ENCODE data around the gene PDZD7. TPM values are rescaled to one million over a fixed set of nuclear protein-coding genes. Genes with fewer than 3 reads are reported as not detected.
A peak's percentile ranks its signal among the peaks of the same experiment; 100 is the strongest.

Gene PDZD7
- total RNA-seq, 2 experiments from 2014 or later: 1.7 to 3.1 TPM

DNA sequence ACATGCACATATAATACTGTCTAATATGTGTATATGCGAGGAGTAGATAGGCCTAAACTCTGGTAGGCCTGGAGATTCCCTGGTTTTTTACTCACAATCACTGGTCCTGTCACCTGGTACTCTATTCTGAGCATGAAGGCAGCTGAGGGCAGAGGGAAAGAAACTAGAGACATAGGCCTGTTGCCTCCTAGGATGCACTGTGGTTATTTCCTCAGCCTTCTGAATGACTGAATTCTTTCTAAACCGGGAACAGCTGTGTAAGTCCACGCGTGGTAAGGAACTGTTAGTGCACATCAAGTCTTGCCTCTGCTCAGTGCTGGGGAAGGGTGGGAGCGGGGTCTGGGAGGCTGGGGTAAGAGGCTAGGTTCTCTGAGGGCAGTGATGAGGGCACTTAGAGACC, 38.5 kb upstream of the PDZD7 start:
- H3K27me3 Mint-ChIP-seq: peaks cover 71% of the 10 kb centered on the region
- no peak overlapping the region for H3K27ac Mint-ChIP-seq
- Histone ChIP-seq H3K27me3 (ENCODE audit: control insufficient read depth in 1 of 2, insufficient read depth in 2 of 2, low read length in 2 of 2) (peaks cover 44 to 56% of the 10 kb centered on the region in 2 experiments), H3K4me1 (ENCODE audit: insufficient read depth, low read length) (peaks cover 21% of the 10 kb centered on the region), H3K4me3 (ENCODE audit: low read length) (no peak overlapping the region), H3K27ac (ENCODE audit: low read depth in 1 of 2, low read length in 2 of 2) (no peak overlapping the region), H3K9me3 (ENCODE audit: control insufficient read depth in 1 of 2, insufficient read depth in 1 of 2, low read length in 2 of 2) (peaks cover 0 to 13% of the 10 kb centered on the region in 2 experiments), H3K36me3 (ENCODE audit: insufficient read depth, low read length) (no peaks in the 10 kb centered on the region)
- H3K36me3 Mint-ChIP-seq (ENCODE audit: low read depth): no peaks in the 10 kb centered on the region
- DNase-seq: no peak
- POLR2A ChIA-PET: no interaction called here
- ATAC-seq (ENCODE audit: poor library complexity): no peak
- H3K4me3 Mint-ChIP-seq: no peak overlapping the region
- intact Hi-C loops (cut with DNase I, micrococcal nuclease): loop anchor here (5.0 to 10.0 kb wide), 3 partner anchors 37 to 285 kb away; partner anchors contain the start of genes PDZD7 (in 2 of the 2), SFXN3 (in 2 of the 2) and BTRC (in 1 of the 2)
- TF ChIP-seq, protein P1, sequence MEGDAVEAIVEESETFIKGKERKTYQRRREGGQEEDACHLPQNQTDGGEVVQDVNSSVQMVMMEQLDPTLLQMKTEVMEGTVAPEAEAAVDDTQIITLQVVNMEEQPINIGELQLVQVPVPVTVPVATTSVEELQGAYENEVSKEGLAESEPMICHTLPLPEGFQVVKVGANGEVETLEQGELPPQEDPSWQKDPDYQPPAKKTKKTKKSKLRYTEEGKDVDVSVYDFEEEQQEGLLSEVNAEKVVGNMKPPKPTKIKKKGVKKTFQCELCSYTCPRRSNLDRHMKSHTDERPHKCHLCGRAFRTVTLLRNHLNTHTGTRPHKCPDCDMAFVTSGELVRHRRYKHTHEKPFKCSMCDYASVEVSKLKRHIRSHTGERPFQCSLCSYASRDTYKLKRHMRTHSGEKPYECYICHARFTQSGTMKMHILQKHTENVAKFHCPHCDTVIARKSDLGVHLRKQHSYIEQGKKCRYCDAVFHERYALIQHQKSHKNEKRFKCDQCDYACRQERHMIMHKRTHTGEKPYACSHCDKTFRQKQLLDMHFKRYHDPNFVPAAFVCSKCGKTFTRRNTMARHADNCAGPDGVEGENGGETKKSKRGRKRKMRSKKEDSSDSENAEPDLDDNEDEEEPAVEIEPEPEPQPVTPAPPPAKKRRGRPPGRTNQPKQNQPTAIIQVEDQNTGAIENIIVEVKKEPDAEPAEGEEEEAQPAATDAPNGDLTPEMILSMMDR (IDR thresholded peaks at IDR 0.05): no peak
- CTCF ChIA-PET: interaction anchor here (3.9 to 4.3 kb wide), 2 partner anchors 19 to 28 kb away, joined by 28 to 30 read pairs; no protein-coding TSS in a partner anchor
- H3K9me3 Mint-ChIP-seq: no peaks in the 10 kb centered on the region
- H3K4me1 Mint-ChIP-seq (ENCODE audit: low read depth): peaks cover 21% of the 10 kb centered on the region

GRCh38 chr10:101067356-101068083, 36.6 kb upstream of the PDZD7 start:
- Mint-ChIP-seq H3K4me3 (peak overlapping the region; percentile 93), H3K27ac (no peak overlapping the region), H3K36me3 (ENCODE audit: low read depth) (no peaks in the 10 kb centered on the region), H3K27me3 (peaks cover 63% of the 10 kb centered on the region), H3K9me3 (no peaks in the 10 kb centered on the region), H3K4me1 (ENCODE audit: low read depth) (peaks cover 30% of the 10 kb centered on the region)
- Histone ChIP-seq H3K9me3 (ENCODE audit: control insufficient read depth in 1 of 2, insufficient read depth in 1 of 2, low read length in 2 of 2) (peaks cover 0 to 13% of the 10 kb centered on the region in 2 experiments), H3K4me1 (ENCODE audit: insufficient read depth, low read length) (peaks cover 34% of the 10 kb centered on the region), H3K27ac (ENCODE audit: low read depth in 1 of 2, low read length in 2 of 2) (no peak overlapping the region), H3K4me3 (ENCODE audit: low read length) (peak overlapping the region; percentile 70), H3K27me3 (ENCODE audit: control insufficient read depth in 1 of 2, insufficient read depth in 2 of 2, low read length in 2 of 2) (peaks cover 52 to 59% of the 10 kb centered on the region in 2 experiments), H3K36me3 (ENCODE audit: insufficient read depth, low read length) (no peaks in the 10 kb centered on the region)
- POLR2A ChIA-PET: interaction anchor here (1.8 to 2.5 kb wide), 2 partner anchors 25 to 35 kb away, joined by 4 to 24 read pairs; no protein-coding TSS in a partner anchor
- CTCF ChIA-PET: interaction anchor here (0.6 to 4.3 kb wide), 8 partner anchors 12 to 1669 kb away, joined by 3 to 30 read pairs (median 6); no protein-coding TSS in a partner anchor
- TF ChIP-seq, protein P1 (IDR thresholded peaks at IDR 0.05): peak; percentile 96
- intact Hi-C loops (cut with DNase I, micrococcal nuclease): loop anchor here (1.0 to 10.0 kb wide), 5 partner anchors 7 to 287 kb away; partner anchors contain the start of genes PDZD7 (in 2 of the 2), SFXN3 (in 2 of the 2) and BTRC (in 1 of the 2)
- ATAC-seq (ENCODE audit: poor library complexity) (peak; percentile 83), DNase-seq (peak; percentile 61 to 88 (median 69))

DNA sequence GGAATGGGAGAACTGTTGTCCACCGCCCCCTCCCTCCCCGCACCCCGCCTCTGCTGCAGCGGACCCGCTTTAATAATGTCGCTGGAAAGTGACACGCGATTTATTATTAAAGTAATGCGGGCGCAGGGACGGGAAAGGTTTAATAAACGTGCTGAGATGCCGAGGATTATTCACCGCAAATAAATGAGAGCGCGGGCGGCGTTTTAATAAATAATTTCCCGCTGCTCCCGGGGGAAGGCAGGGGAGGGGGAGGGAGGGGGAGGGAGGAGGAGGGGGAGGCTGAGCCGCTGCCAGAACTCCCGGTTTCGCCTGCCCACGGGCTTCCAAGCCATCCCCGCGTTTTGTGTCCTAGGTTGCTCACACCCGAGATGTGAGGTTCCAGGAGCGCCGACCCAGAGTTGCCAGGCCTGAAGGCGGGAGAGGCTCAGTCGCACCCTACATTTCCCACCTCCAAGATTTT, 36.0 kb upstream of the PDZD7 start:
- no peaks in the 10 kb centered on the region for H3K9me3 Mint-ChIP-seq
- DNase-seq: no peak
- ATAC-seq (ENCODE audit: poor library complexity): no peak
- H3K4me3 Mint-ChIP-seq: peak overlapping the region; percentile 93
- H3K36me3 Mint-ChIP-seq (ENCODE audit: low read depth): no peaks in the 10 kb centered on the region
- no peak overlapping the region for H3K27ac ChIP-seq (ENCODE audit: low read depth in 1 of 2, low read length in 2 of 2)
- ChIA-PET CTCF (interaction anchor here (0.6 to 4.3 kb wide), 10 partner anchors 9 to 1670 kb away, joined by 3 to 30 read pairs (median 5); partner anchors contain the start of genes PDZD7 and SFXN3), POLR2A (interaction anchor here (1.8 to 2.5 kb wide), 2 partner anchors 25 to 35 kb away, joined by 4 to 24 read pairs; no protein-coding TSS in a partner anchor)
- peaks cover 0 to 13% of the 10 kb centered on the region in 2 experiments for H3K9me3 ChIP-seq (ENCODE audit: control insufficient read depth in 1 of 2, insufficient read depth in 1 of 2, low read length in 2 of 2)
- peaks cover 36% of the 10 kb centered on the region for H3K4me1 Mint-ChIP-seq (ENCODE audit: low read depth)
- no peaks in the 10 kb centered on the region for H3K36me3 ChIP-seq (ENCODE audit: insufficient read depth, low read length)
- H3K27me3 Mint-ChIP-seq: peaks cover 57% of the 10 kb centered on the region
- H3K4me3 ChIP-seq (ENCODE audit: low read length): peak overlapping the region; percentile 70
- H3K4me1 ChIP-seq (ENCODE audit: insufficient read depth, low read length): peaks cover 40% of the 10 kb centered on the region
- TF ChIP-seq, protein P1 (IDR thresholded peaks at IDR 0.05): peak; percentile 5
- H3K27me3 ChIP-seq (ENCODE audit: control insufficient read depth in 1 of 2, insufficient read depth in 2 of 2, low read length in 2 of 2): peaks cover 49 to 55% of the 10 kb centered on the region in 2 experiments
- intact Hi-C loops (cut with DNase I, micrococcal nuclease): loop anchor here (5.0 to 10.0 kb wide), 3 partner anchors 35 to 288 kb away; partner anchors contain the start of genes PDZD7 (in 2 of the 2), SFXN3 (in 2 of the 2) and BTRC (in 1 of the 2)
- no peak overlapping the region for H3K27ac Mint-ChIP-seq

Measured in CD4-positive, alpha-beta T cell (primary cell).